MM.1S (cell line): Measurements from ENCODE around the gene METAP1D.

Experiments
- DNase-seq: peaks from one replicate; pipeline ENCODE4 v3.0.0-alpha.2; 2015
- H2AFZ ChIP-seq: fragments of 300-600 bp; sonication (generic); 2 replicates; pipeline ENCODE4 v1.6.0; 2016; ENCODE audit warnings: antibody characterized with exemption, low read length
- H3F3A ChIP-seq: fragments of 300-600 bp; sonication (generic); 2 replicates; pipeline ENCODE4 v1.6.1; 2016; ENCODE audit warnings: mild to moderate bottlenecking, antibody characterized with exemption, low read length, moderate library complexity, mixed read lengths; ENCODE audit not compliant: insufficient read depth
- H3K27ac ChIP-seq: fragments of 300-600 bp; sonication (generic); 2 replicates; pipeline ENCODE4 v1.5.1; 2016; ENCODE audit warnings: mild to moderate bottlenecking, low read length
- H3K27me3 ChIP-seq: fragments of 300-600 bp; sonication (generic); replicated peaks from 2 replicates; pipeline ENCODE4 v1.6.0; 2016; ENCODE audit warnings: low read length; ENCODE audit not compliant: insufficient read depth
- H3K36me3 ChIP-seq: fragments of 300-600 bp; sonication (generic); replicated peaks from 2 replicates; pipeline ENCODE4 v1.6.1; 2016; ENCODE audit warnings: mild to moderate bottlenecking, low read length, mixed read lengths; ENCODE audit not compliant: insufficient read depth
- H3K4me1 ChIP-seq: fragments of 300-600 bp; sonication (generic); 2 replicates; pipeline ENCODE4 v1.6.1; 2016; ENCODE audit warnings: low read length, mixed read lengths
- H3K4me2 ChIP-seq: fragments of 300-600 bp; sonication (generic); 2 replicates; pipeline ENCODE4 v1.6.0; 2016; ENCODE audit warnings: low read depth, low read length
- H3K4me3 ChIP-seq: fragments of 300-600 bp; sonication (generic); 2 replicates; pipeline ENCODE4 v1.5.1; 2016; ENCODE audit warnings: low read length, mixed read lengths
- H3K79me2 ChIP-seq: fragments of 300-600 bp; sonication (generic); 2 replicates; pipeline ENCODE4 v1.6.1; 2016; ENCODE audit warnings: mixed run types, low read length, mixed read lengths
- H3K9ac ChIP-seq: fragments of 300-600 bp; sonication (generic); 2 replicates; pipeline ENCODE4 v1.6.1; 2016; ENCODE audit warnings: low read length, mixed read lengths
- H3K9me2 ChIP-seq: fragments of 300-600 bp; sonication (generic); replicated peaks from 2 replicates; pipeline ENCODE4 v1.6.1; 2016; ENCODE audit warnings: mild to moderate bottlenecking, low read length, mixed read lengths; ENCODE audit not compliant: insufficient read depth
- H3K9me3 ChIP-seq: fragments of 300-600 bp; sonication (generic); replicated peaks from 2 replicates; pipeline ENCODE4 v1.6.1; 2016; ENCODE audit warnings: mild to moderate bottlenecking, low read length, mixed read lengths; ENCODE audit not compliant: insufficient read depth
- H4K20me1 ChIP-seq: fragments of 300-600 bp; sonication (generic); 2 replicates; pipeline ENCODE4 v1.6.1; 2016; ENCODE audit warnings: mild to moderate bottlenecking, low read length, moderate library complexity, mixed read lengths; ENCODE audit not compliant: insufficient read depth
- EZH2 ChIP-seq: fragments of 300-600 bp; sonication (generic); optimal IDR thresholded peaks from 2 replicates; pipeline ENCODE3; 2017; ENCODE audit warnings: low read depth, mild to moderate bottlenecking, antibody characterized with exemption, low read length, mixed read lengths
- EZH2phosphoT487 ChIP-seq: fragments of 300-600 bp; sonication (generic); IDR thresholded peaks from 2 replicates; pipeline ENCODE4 v1.6.1; 2018; ENCODE audit warnings: antibody characterized with exemption, low read length
- TF ChIP-seq, protein P1 (sequence below): fragments of 300-600 bp; sonication (generic); IDR thresholded peaks from 2 replicates; pipeline ENCODE4 v1.5.1; 2016; ENCODE audit warnings: antibody characterized with exemption, low read length, mixed read lengths

The METAP1D gene

DNA sequence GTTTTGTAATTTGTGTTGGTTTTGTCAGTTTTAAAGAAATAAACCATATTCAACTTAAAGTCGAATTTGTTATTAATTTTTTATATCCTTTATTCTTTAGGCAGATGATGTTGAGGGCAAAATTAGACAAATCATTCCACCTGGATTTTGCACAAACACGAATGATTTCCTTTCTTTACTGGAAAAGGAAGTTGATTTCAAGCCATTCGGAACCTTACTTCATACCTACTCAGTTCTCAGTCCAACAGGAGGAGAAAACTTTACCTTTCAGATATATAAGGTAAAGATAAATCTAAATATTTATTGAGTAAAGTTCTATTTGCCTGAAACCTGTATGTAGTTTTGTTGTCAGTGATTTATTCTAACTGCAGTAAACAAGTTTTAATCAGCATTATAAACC, 34.5 kb upstream of the METAP1D start:
- no peak overlapping the region for H3K4me2 ChIP-seq
- TF ChIP-seq EZH2: no peak
- no peak for TF ChIP-seq EZH2phosphoT487
- TF ChIP-seq, protein P1, sequence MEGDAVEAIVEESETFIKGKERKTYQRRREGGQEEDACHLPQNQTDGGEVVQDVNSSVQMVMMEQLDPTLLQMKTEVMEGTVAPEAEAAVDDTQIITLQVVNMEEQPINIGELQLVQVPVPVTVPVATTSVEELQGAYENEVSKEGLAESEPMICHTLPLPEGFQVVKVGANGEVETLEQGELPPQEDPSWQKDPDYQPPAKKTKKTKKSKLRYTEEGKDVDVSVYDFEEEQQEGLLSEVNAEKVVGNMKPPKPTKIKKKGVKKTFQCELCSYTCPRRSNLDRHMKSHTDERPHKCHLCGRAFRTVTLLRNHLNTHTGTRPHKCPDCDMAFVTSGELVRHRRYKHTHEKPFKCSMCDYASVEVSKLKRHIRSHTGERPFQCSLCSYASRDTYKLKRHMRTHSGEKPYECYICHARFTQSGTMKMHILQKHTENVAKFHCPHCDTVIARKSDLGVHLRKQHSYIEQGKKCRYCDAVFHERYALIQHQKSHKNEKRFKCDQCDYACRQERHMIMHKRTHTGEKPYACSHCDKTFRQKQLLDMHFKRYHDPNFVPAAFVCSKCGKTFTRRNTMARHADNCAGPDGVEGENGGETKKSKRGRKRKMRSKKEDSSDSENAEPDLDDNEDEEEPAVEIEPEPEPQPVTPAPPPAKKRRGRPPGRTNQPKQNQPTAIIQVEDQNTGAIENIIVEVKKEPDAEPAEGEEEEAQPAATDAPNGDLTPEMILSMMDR: no peak
- no peaks in the 10 kb centered on the region for H3K9me3 ChIP-seq
- H3K4me3 ChIP-seq: no peak overlapping the region
- H2AFZ ChIP-seq: no peak overlapping the region
- no peak for DNase-seq
- H3K4me1 ChIP-seq: no peaks in the 10 kb centered on the region
- no peak overlapping the region for H3K9ac ChIP-seq
- H4K20me1 ChIP-seq: no peaks in the 10 kb centered on the region
- no peaks in the 10 kb centered on the region for H3K36me3 ChIP-seq
- no peaks in the 10 kb centered on the region for H3F3A ChIP-seq
- H3K9me2 ChIP-seq: no peaks in the 10 kb centered on the region
- no peak overlapping the region for H3K27ac ChIP-seq
- no peaks in the 10 kb centered on the region for H3K27me3 ChIP-seq
- H3K79me2 ChIP-seq: no peaks in the 10 kb centered on the region

DNA sequence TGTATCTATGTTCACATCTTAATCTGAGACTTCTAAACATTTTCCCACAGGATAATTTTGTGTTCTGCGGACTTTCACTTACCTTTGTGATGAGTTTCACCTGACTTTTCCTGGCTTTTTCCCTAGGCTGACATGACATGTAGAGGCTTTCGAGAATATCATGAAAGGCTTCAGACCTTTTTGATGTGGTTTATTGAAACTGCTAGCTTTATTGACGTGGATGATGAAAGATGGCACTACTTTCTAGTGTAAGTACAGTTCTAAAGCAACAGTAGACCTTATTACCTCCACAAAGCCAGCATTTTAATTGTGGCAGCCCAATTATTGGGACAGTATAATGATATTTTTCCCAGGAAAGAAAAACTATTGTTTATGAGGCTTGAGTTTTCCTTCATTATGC, 34.1 kb upstream of the METAP1D start:
- DNase-seq: no peak
- Histone ChIP-seq H3K4me1 (no peaks in the 10 kb centered on the region), H2AFZ (no peak overlapping the region), H3K9ac (no peak overlapping the region), H3K79me2 (no peaks in the 10 kb centered on the region), H3K9me3 (no peaks in the 10 kb centered on the region), H4K20me1 (no peaks in the 10 kb centered on the region), H3K9me2 (no peaks in the 10 kb centered on the region), H3K27ac (no peak overlapping the region), H3K4me3 (no peak overlapping the region), H3F3A (no peaks in the 10 kb centered on the region), H3K4me2 (no peak overlapping the region), H3K27me3 (no peaks in the 10 kb centered on the region), H3K36me3 (no peaks in the 10 kb centered on the region)
- TF ChIP-seq, protein P1: no peak
- no peak for TF ChIP-seq EZH2phosphoT487

DNA sequence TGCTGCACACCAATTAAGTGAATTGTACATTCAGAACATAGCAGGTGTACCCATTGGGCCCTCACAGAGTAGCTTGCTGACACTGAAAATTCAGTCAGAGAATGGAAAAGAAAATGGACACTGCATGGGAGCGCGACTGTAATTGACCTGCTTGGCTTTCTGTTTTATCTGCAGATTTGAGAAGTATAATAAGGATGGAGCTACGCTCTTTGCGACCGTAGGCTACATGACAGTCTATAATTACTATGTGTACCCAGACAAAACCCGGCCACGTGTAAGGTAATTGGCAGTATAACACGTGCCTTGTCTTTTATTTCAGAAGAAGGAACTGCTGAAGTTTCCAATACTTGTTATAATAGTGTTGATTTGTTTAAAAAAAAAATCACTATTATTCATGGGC, 33.5 kb upstream of the METAP1D start:
- Histone ChIP-seq H3F3A (no peaks in the 10 kb centered on the region), H4K20me1 (no peaks in the 10 kb centered on the region), H3K9me3 (no peaks in the 10 kb centered on the region), H3K4me1 (no peaks in the 10 kb centered on the region), H3K36me3 (no peaks in the 10 kb centered on the region), H3K79me2 (no peaks in the 10 kb centered on the region), H3K4me2 (no peak overlapping the region), H2AFZ (no peak overlapping the region), H3K27me3 (no peaks in the 10 kb centered on the region), H3K9me2 (no peaks in the 10 kb centered on the region), H3K4me3 (no peak overlapping the region), H3K27ac (no peak overlapping the region), H3K9ac (no peak overlapping the region)
- no peak for TF ChIP-seq EZH2
- TF ChIP-seq EZH2phosphoT487: no peak
- TF ChIP-seq, protein P1: no peak
- DNase-seq: no peak
